GM12874 (cell line): ENCODE data around the gene MAD1L1.

Source experiments
- CTCF ChIP-seq: IDR thresholded peaks from 2 replicates; pipeline ENCODE4 v1.5.1; 2011; ENCODE audit warnings: low read depth, mild to moderate bottlenecking, control low read depth, low read length, moderate library complexity; ENCODE audit not compliant: insufficient read depth

MAD1L1 gene

GRCh38 chr7:2163600-2164555, 68.9 kb downstream of the MAD1L1 start:
- no peak for TF ChIP-seq CTCF

GRCh38 chr7:2162959-2163358, 69.8 kb downstream of the MAD1L1 start:
- no peak for TF ChIP-seq CTCF

GRCh38 chr7:2159176-2159520, 73.6 kb downstream of the MAD1L1 start:
- TF ChIP-seq CTCF, result no peak

GRCh38 chr7:2158331-2159175, 74.2 kb downstream of the MAD1L1 start:
- TF ChIP-seq CTCF, result no peak

- TF ChIP-seq CTCF, result no peak
Measured at GRCh38 chr7:2157473-2158279, 75.1 kb downstream of the MAD1L1 start.

- no peak for TF ChIP-seq CTCF
Measured at GRCh38 chr7:2156756-2157472, 75.8 kb downstream of the MAD1L1 start.
